ENCODE results near the gene OR5J2. TPM values are rescaled to one million over a fixed set of nuclear protein-coding genes. Genes with fewer than 3 reads are reported as not detected.

OR5J2 gene
- total and polyA plus RNA-seq, 9 donors, result not detected

Other genes starting within 250 kb of the OR5J2 start
- not detected for gene OR5I1, start 240.2 kb upstream of the OR5J2 start, total RNA-seq
- not detected for gene OR5I1, start 240.2 kb upstream of the OR5J2 start, polyA plus RNA-seq
- not detected for gene OR10AG1, start 206.7 kb upstream of the OR5J2 start, total RNA-seq
- gene OR10AG1, start 206.7 kb upstream of the OR5J2 start, polyA plus RNA-seq, result not detected
- not detected for gene OR5F1, start 182.0 kb upstream of the OR5J2 start, total RNA-seq
- not detected for gene OR5F1, start 182.0 kb upstream of the OR5J2 start, polyA plus RNA-seq
- gene OR5AS1, start 149.0 kb upstream of the OR5J2 start, total RNA-seq, result not detected
- gene OR5AS1, start 149.0 kb upstream of the OR5J2 start, polyA plus RNA-seq, result not detected
- gene OR8I2, start 83.3 kb upstream of the OR5J2 start, total RNA-seq, result not detected
- gene OR8I2, start 83.3 kb upstream of the OR5J2 start, polyA plus RNA-seq, result not detected
- not detected for gene OR8H2, start 72.9 kb upstream of the OR5J2 start, total RNA-seq
- not detected for gene OR8H2, start 72.9 kb upstream of the OR5J2 start, polyA plus RNA-seq
- not detected for gene OR8H3, start 54.2 kb upstream of the OR5J2 start, total RNA-seq
- gene OR8H3, start 54.2 kb upstream of the OR5J2 start, polyA plus RNA-seq, result not detected
- gene OR8J3, start 36.4 kb upstream of the OR5J2 start, total RNA-seq, result not detected
- not detected for gene OR8J3, start 36.4 kb upstream of the OR5J2 start, polyA plus RNA-seq
- gene OR8K5, start 16.3 kb upstream of the OR5J2 start, total RNA-seq, result not detected
- not detected for gene OR8K5, start 16.3 kb upstream of the OR5J2 start, polyA plus RNA-seq
- not detected for gene OR5T2, start 57.6 kb downstream of the OR5J2 start, total RNA-seq
- gene OR5T2, start 57.6 kb downstream of the OR5J2 start, polyA plus RNA-seq, result not detected
- gene OR5T3, start 75.6 kb downstream of the OR5J2 start, total RNA-seq, result not detected
- not detected for gene OR5T3, start 75.6 kb downstream of the OR5J2 start, polyA plus RNA-seq
- gene OR5T1, start 97.5 kb downstream of the OR5J2 start, total RNA-seq, result not detected
- gene OR5T1, start 97.5 kb downstream of the OR5J2 start, polyA plus RNA-seq, result not detected
- gene OR8H1, start 115.6 kb downstream of the OR5J2 start, total RNA-seq, result not detected
- not detected for gene OR8H1, start 115.6 kb downstream of the OR5J2 start, polyA plus RNA-seq
- not detected for gene OR8K3, start 138.5 kb downstream of the OR5J2 start, total RNA-seq
- gene OR8K3, start 138.5 kb downstream of the OR5J2 start, polyA plus RNA-seq, result not detected
- gene OR8K1, start 169.4 kb downstream of the OR5J2 start, total RNA-seq, result not detected
- not detected for gene OR8K1, start 169.4 kb downstream of the OR5J2 start, polyA plus RNA-seq
- not detected for gene OR8J1, start 177.7 kb downstream of the OR5J2 start, total RNA-seq
- gene OR8J1, start 177.7 kb downstream of the OR5J2 start, polyA plus RNA-seq, result not detected
- gene OR8U1, start 199.0 kb downstream of the OR5J2 start, total RNA-seq, result not detected
- not detected for gene OR8U1, start 199.0 kb downstream of the OR5J2 start, polyA plus RNA-seq
- gene OR5AL1, start 236.1 kb downstream of the OR5J2 start, total RNA-seq, result not detected
- not detected for gene OR5AL1, start 236.1 kb downstream of the OR5J2 start, polyA plus RNA-seq